Ovary (tissue), 9 donors: ENCODE data around the gene DUSP7. TPM values are rescaled to one million over a fixed set of nuclear protein-coding genes. Genes with fewer than 3 reads are reported as not detected.

ENCODE experiments used
- DNase-seq, 5 donors: peaks; one replicate each; pipeline ENCODE4 v3.0.0-alpha.2; 2019 to 2020
- H3K27ac ChIP-seq, 2 donors: fragments of 200-600 bp; one replicate each; pipeline versions ENCODE4 v1.5.1 to v1.8.0; 2019 to 2022
- H3K27me3 ChIP-seq: fragments of 200-600 bp; one replicate; pipeline ENCODE4 v1.8.0; 2022
- H3K36me3 ChIP-seq: fragments of 200-600 bp; sonication (generic); one replicate; pipeline ENCODE4 v1.5.1; 2019
- H3K4me1 ChIP-seq: one replicate; pipeline ENCODE4 v1.8.1; 2013; ENCODE audit warnings: mild to moderate bottlenecking, moderate library complexity; ENCODE audit not compliant: insufficient read depth
- H3K4me3 ChIP-seq: fragments of 200-600 bp; sonication (generic); one replicate; pipeline ENCODE4 v1.5.1; 2017
- H3K9me3 ChIP-seq, 2 donors: fragments of 200-600 bp in 1 of 2; sonication (generic) in 1 of 2; one replicate each; pipeline versions ENCODE4 v1.5.1 to v1.8.1; 2013 to 2019; ENCODE audit warnings: mild to moderate bottlenecking in 1 of 2, moderate library complexity in 1 of 2
- EP300 ChIP-seq: sonication (generic); formaldehyde crosslinking; IDR thresholded peaks from one replicate; pipeline ENCODE4 v1.6.1; 2017; ENCODE audit warnings: antibody characterized with exemption
- POLR2A ChIP-seq: fragments of 450-650 bp; IDR thresholded peaks from one replicate; pipeline ENCODE4 v1.6.1; 2017; ENCODE audit warnings: antibody characterized with exemption, mild to moderate bottlenecking, moderate library complexity
- WGBS, 3 donors: extraction: QIAGEN DNeasy Blood & Tissue Kit in 1 of 3; methylation state at CpG; one replicate each; pipeline versions ENCODE4 v1.1.5 to v1.1.7; 2013 to 2017; 5-methylcytosine and 5-hydroxymethylcytosine counted together
- intact Hi-C, 4 donors: fragments of 100-400 bp; cut with DNase I; formaldehyde crosslinking; loops; one replicate each; pipeline versions ENCODE4 v1.11.0 to v1.15.1; 2022 to 2023
- polyA plus RNA-seq, 2 donors: library from polyadenylated mRNA; stranded (reverse); fragments of 200-250 nt in 1 of 2; fragments of 350-450 nt in 1 of 2; fragmentation: Illumina TruSeq in 1 of 2; extraction: RNeasy Lipid Tissue Mini Kit (QIAGEN cat#74804) in 1 of 2; gene quantifications; one replicate each; pipeline ENCODE4 v1.2.3, GENCODE V29; 2013 to 2014
- total RNA-seq, 7 donors: library from RNA; depleted of rRNA in 2 of 7; stranded (reverse); fragments of >200 nt in 2 of 7; fragmentation: NEBNext Ultra II Directional in 3 of 7; extraction: Animal tissue kit (Norgen Biotek cat#: 25700) in 3 of 7; gene quantifications; one replicate each; pipeline versions ENCODE4 v1.1.0 to v1.2.4, GENCODE V29; 2016 to 2023
- TF ChIP-seq, protein P1 (sequence below), 3 donors: fragments of 450-650 bp in 2 of 3; fragments of 200-600 bp in 1 of 3; IDR thresholded peaks; one replicate each; pipeline versions ENCODE4 v1.5.1 to v1.8.0; 2016 to 2022; ENCODE audit warnings: antibody characterized with exemption in 3 of 3, mild to moderate bottlenecking in 1 of 3
- donor health status: DM: no; HTN: no; CAD: no; lungs with moderate emphysema.
- donor health status: DM: no; HTN: no; CAD: no.
- donor health status: Bipolar disorder and iron deficiency.
- donor health status: DM: yes; HTN: yes; CAD: no.
- donor health status: DM: no; HTN: no; CAD: no.
- donor health status: DM: yes; HTN: yes; CAD: no.

The DUSP7 gene
- total and polyA plus RNA-seq, 9 donors = 5.1 to 18.0 (median 14.0) TPM

DNA sequence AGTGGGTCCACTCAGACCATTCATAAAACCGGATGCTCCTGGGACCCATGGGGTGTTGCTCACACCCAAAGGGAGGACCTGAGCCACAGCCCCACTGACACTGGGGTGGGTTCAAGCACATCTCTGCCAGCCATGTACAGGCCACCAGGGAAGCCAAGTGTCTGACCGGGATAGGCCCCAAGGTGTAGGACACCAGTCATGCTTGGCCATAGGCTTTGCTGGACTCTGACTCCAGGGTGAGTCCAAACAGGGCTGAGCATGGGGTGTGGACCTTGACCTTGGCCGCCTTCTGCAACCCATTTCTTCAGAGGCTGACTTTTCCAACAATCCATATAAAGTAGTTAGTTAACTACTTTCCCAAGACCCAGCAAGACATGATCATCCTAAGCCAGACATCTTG, 31.4 kb upstream of the DUSP7 start:
- WGBS, 3 donors = 88 to 92% (median 91%) methylated on average over 3 of the region's 3 CpGs
- Histone ChIP-seq H3K4me1 (no peaks in the 10 kb centered on the region), H3K27me3 (no peaks in the 10 kb centered on the region), H3K4me3 (no peak overlapping the region), H3K27ac (no peak overlapping the region), H3K9me3 (no peaks in the 10 kb centered on the region), H3K36me3 (no peaks in the 10 kb centered on the region)
- peak in 1 of 5 donors; percentile 13 for DNase-seq
- TF ChIP-seq POLR2A (no peak), EP300 (no peak)
- TF ChIP-seq, protein P1, sequence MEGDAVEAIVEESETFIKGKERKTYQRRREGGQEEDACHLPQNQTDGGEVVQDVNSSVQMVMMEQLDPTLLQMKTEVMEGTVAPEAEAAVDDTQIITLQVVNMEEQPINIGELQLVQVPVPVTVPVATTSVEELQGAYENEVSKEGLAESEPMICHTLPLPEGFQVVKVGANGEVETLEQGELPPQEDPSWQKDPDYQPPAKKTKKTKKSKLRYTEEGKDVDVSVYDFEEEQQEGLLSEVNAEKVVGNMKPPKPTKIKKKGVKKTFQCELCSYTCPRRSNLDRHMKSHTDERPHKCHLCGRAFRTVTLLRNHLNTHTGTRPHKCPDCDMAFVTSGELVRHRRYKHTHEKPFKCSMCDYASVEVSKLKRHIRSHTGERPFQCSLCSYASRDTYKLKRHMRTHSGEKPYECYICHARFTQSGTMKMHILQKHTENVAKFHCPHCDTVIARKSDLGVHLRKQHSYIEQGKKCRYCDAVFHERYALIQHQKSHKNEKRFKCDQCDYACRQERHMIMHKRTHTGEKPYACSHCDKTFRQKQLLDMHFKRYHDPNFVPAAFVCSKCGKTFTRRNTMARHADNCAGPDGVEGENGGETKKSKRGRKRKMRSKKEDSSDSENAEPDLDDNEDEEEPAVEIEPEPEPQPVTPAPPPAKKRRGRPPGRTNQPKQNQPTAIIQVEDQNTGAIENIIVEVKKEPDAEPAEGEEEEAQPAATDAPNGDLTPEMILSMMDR (IDR thresholded peaks at IDR 0.05) = no peak
- intact Hi-C loops = no loop called here

DNA sequence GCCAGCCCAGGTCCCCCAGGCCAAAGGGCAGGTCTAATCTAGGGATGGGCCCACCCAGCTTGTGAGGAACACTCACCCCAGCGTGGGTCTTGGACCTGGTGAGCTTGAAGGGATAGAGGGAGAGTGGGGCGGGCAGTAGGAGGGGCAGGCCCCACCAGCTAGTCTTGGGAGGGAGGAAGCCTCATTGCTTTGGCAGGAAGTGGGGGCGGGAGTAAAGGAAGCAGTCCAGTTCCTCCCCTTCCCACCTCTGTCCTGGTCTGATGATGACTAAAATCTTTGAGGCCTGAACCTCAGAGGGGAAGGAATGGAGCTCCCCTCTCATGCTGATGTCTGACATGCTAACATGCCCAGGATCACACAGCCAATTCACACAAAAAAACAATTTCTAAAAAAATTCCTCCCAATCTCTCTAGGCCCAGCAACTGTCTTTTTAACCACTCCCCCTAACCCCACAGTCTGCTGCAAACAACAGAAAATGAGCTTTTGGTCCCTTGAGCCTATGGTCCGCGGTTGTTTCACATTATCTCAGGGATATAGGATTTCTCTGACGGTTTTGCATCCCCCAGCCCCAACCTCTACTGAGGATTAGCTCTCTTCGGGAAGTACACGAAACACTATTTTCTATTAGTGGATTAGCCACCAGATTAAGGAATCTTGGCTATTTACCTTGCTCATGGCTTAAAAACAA, 30.7 kb upstream of the DUSP7 start:
- H3K9me3 ChIP-seq = no peaks in the 10 kb centered on the region
- H3K27ac ChIP-seq = no peak overlapping the region
- 79 to 87% (median 87%) methylated on average over 8 of the region's 8 CpGs for WGBS, 3 donors
- no peaks in the 10 kb centered on the region for H3K36me3 ChIP-seq
- H3K27me3 ChIP-seq = no peaks in the 10 kb centered on the region
- peak in 1 of 5 donors; percentile 14 for DNase-seq
- no peaks in the 10 kb centered on the region for H3K4me1 ChIP-seq
- TF ChIP-seq EP300 (no peak), POLR2A (no peak)
- TF ChIP-seq, protein P1 (IDR thresholded peaks at IDR 0.05) = no peak
- intact Hi-C loops = no loop called here
- H3K4me3 ChIP-seq = no peak overlapping the region

GRCh38 chr3:52086461-52086860, 30.1 kb upstream of the DUSP7 start:
- intact Hi-C loops = no loop called here
- Histone ChIP-seq H3K4me3 (no peak overlapping the region), H3K27me3 (no peaks in the 10 kb centered on the region), H3K27ac (no peak overlapping the region), H3K9me3 (no peaks in the 10 kb centered on the region), H3K36me3 (no peaks in the 10 kb centered on the region), H3K4me1 (no peaks in the 10 kb centered on the region)
- DNase-seq = peak in 1 of 5 donors; percentile 6
- WGBS, 3 donors = 89 to 100% (median 94%) methylated on average over 6 of the region's 6 CpGs
- TF ChIP-seq POLR2A (no peak), EP300 (no peak)
- TF ChIP-seq, protein P1 (IDR thresholded peaks at IDR 0.05) = no peak

DNA sequence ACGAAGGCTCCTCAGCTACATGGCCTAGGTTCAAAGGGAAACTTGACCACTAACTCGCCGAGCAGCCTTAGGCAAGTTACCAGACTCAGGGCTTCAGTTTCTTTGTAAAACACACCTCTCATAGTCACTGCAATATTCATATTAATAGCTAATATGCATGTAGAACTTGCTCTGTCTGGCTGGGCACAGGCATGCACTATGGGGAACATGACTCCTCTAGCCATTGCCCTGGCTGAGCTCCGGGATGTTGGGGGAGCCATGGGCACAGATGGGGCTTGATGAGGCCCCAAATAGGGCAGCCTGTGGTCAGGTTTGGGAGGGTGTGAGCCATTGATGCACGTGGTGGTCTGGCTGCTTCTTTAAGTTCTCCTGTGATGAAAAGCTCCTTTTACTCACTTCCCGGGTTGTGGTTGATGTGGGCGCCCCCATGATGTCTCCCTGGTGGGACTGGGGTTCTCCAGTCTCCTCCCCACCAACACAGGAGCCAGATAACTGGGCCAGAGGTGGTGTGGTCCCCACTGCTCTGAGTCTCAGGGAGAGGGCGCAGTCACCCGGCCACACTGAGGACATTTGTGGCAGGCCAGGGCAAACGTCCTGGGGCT, 29.4 kb upstream of the DUSP7 start:
- intact Hi-C loops = no loop called here
- no peaks in the 10 kb centered on the region for H3K4me1 ChIP-seq
- no peaks in the 10 kb centered on the region for H3K9me3 ChIP-seq
- TF ChIP-seq, protein P1 (IDR thresholded peaks at IDR 0.05) = no peak
- TF ChIP-seq POLR2A (no peak), EP300 (no peak)
- no peaks in the 10 kb centered on the region for H3K36me3 ChIP-seq
- DNase-seq = peak in 1 of 5 donors; percentile 5
- H3K27ac ChIP-seq = no peak overlapping the region
- H3K4me3 ChIP-seq = no peak overlapping the region
- H3K27me3 ChIP-seq = no peaks in the 10 kb centered on the region
- WGBS, 3 donors = 91 to 94% (median 93%) methylated on average over 10 of the region's 10 CpGs
